Stimulated activated CD8-positive, alpha-beta memory T cell treated with anti-CD3 and anti-CD28 coated beads, Interleukin-4, amount 100 ng/mL, for 1 hour (primary cell): ENCODE measurements around the gene ABCA9.
"Not testable (repeated sequence)": the region's sequence is repeated elsewhere in the genome, so short reads cannot be mapped to it uniquely, and the experiment has no call there.

Source experiments
- DNase-seq, 2 donors: peaks; one replicate each; pipeline ENCODE4 v3.0.0-alpha.2; 2020; ENCODE audit warnings: low read depth in 2 of 2, low spot score in 1 of 2

ABCA9 gene

GRCh38 chr17:69060822-69061221 lies at the start of gene ABCA9:
TSS of gene ABCA9 (minus strand) at chr17:69060927. CDS start at chr17:69051126, 9,801 bp downstream.
- DNase-seq, result no peak

- DNase-seq, result no peak
Observed at GRCh38 chr17:69105907-69106730, 45.4 kb upstream of the ABCA9 start.

- DNase-seq, result no peak
Observed at GRCh38 chr17:69103557-69104233, 43.0 kb upstream of the ABCA9 start.

- DNase-seq, result no peak
Observed at GRCh38 chr17:69098625-69099024, 37.9 kb upstream of the ABCA9 start.

- no peak for DNase-seq
Observed at GRCh38 chr17:69096541-69096940, 35.8 kb upstream of the ABCA9 start.

- DNase-seq, result no peak
Observed at GRCh38 chr17:69093995-69094394, 33.3 kb upstream of the ABCA9 start.

- no peak for DNase-seq
Observed at GRCh38 chr17:69093279-69093789, 32.6 kb upstream of the ABCA9 start.

GRCh38 chr17:69090365-69090764 lies 29.6 kb upstream of the ABCA9 start:
- DNase-seq, result no peak

GRCh38 chr17:69088643-69089200 lies 28.0 kb upstream of the ABCA9 start:
- DNase-seq, result no peak

- DNase-seq, result no peak
Observed at GRCh38 chr17:69086641-69087040, 25.9 kb upstream of the ABCA9 start.

- no peak for DNase-seq
Observed at GRCh38 chr17:69084911-69085310, 24.2 kb upstream of the ABCA9 start.

- no peak for DNase-seq
Observed at GRCh38 chr17:69082696-69083095, 22.0 kb upstream of the ABCA9 start.

GRCh38 chr17:69078864-69079263 lies 18.1 kb upstream of the ABCA9 start:
- DNase-seq, result no peak

- DNase-seq, result no peak
Observed at GRCh38 chr17:69075823-69076222, 15.1 kb upstream of the ABCA9 start.

- not testable (repeated sequence) for DNase-seq
Observed at GRCh38 chr17:69073392-69073791, 12.7 kb upstream of the ABCA9 start.

GRCh38 chr17:69072803-69073256 lies 12.1 kb upstream of the ABCA9 start:
- not testable (repeated sequence) for DNase-seq

- not testable (repeated sequence) for DNase-seq
Observed at GRCh38 chr17:69071233-69071586, 10.5 kb upstream of the ABCA9 start.

- DNase-seq, result not testable (repeated sequence)
Observed at GRCh38 chr17:69070378-69071232, 9.9 kb upstream of the ABCA9 start.

GRCh38 chr17:69069226-69069750 lies 8.6 kb upstream of the ABCA9 start:
- no peak for DNase-seq

GRCh38 chr17:69067274-69068047 lies 6.7 kb upstream of the ABCA9 start:
- no peak for DNase-seq
